Measurements from ENCODE around the gene CSTB.

The CSTB gene

GRCh38 chr21:43810505-43811261 is 34.6 kb upstream of the CSTB start:
- DNase-seq (ENCODE audit: low spot score), result peak; percentile 68

- no peak for DNase-seq (ENCODE audit: low spot score)
These were observed 33.9 kb upstream of the CSTB start for GRCh38 chr21:43809853-43810504.

GRCh38 chr21:43809346-43809799 is 33.3 kb upstream of the CSTB start:
- DNase-seq (ENCODE audit: low spot score), result no peak

- DNase-seq (ENCODE audit: low spot score), result no peak
These were observed 32.7 kb upstream of the CSTB start for GRCh38 chr21:43808832-43809251.

GRCh38 chr21:43808367-43808766 is 32.3 kb upstream of the CSTB start:
- DNase-seq (ENCODE audit: low spot score), result no peak

GRCh38 chr21:43806017-43806710 is 30.1 kb upstream of the CSTB start:
- no peak for DNase-seq (ENCODE audit: low spot score)

GRCh38 chr21:43805275-43805800 is 29.2 kb upstream of the CSTB start:
- DNase-seq (ENCODE audit: low spot score), result no peak

GRCh38 chr21:43803558-43804300 is 27.6 kb upstream of the CSTB start:
- DNase-seq (ENCODE audit: low spot score), result no peak

- DNase-seq (ENCODE audit: low spot score), result no peak
These were observed 26.7 kb upstream of the CSTB start for GRCh38 chr21:43802713-43803313.

GRCh38 chr21:43801006-43801783 is 25.1 kb upstream of the CSTB start:
- DNase-seq (ENCODE audit: low spot score), result no peak

GRCh38 chr21:43800566-43800965 is 24.5 kb upstream of the CSTB start:
- no peak for DNase-seq (ENCODE audit: low spot score)

- no peak for DNase-seq (ENCODE audit: low spot score)
These were observed 24.0 kb upstream of the CSTB start for GRCh38 chr21:43800124-43800523.

GRCh38 chr21:43799301-43799840 is 23.3 kb upstream of the CSTB start:
- no peak for DNase-seq (ENCODE audit: low spot score)

- no peak for DNase-seq (ENCODE audit: low spot score)
These were observed 22.0 kb upstream of the CSTB start for GRCh38 chr21:43797925-43798715.

- DNase-seq (ENCODE audit: low spot score), result no peak
These were observed 21.3 kb upstream of the CSTB start for GRCh38 chr21:43797415-43797814.

- DNase-seq (ENCODE audit: low spot score), result no peak
These were observed 18.7 kb upstream of the CSTB start for GRCh38 chr21:43794857-43795256.

- no peak for DNase-seq (ENCODE audit: low spot score)
These were observed 18.2 kb upstream of the CSTB start for GRCh38 chr21:43794311-43794710.

- no peak for DNase-seq (ENCODE audit: low spot score)
These were observed 17.1 kb upstream of the CSTB start for GRCh38 chr21:43793243-43793642.

GRCh38 chr21:43792406-43792805 is 16.3 kb upstream of the CSTB start:
- no peak for DNase-seq (ENCODE audit: low spot score)
